H1 (cell line): ENCODE results near the gene MSH2. TPM values are rescaled to one million over a fixed set of nuclear protein-coding genes. Genes with fewer than 3 reads are reported as not detected.

Experiments used
- CTCF ChIA-PET: fragments of 300-600 bp; sonication (Branson Sonifier 250); formaldehyde crosslinking; loops from one replicate; lab custom pipeline; 2021; ENCODE audit not compliant: partially characterized antibody; lab: Charles Lee
- POLR2A ChIA-PET: fragments of 300-600 bp; sonication (Branson Sonifier 250); formaldehyde crosslinking; loops from one replicate; lab custom pipeline; 2021; ENCODE audit warnings: inconsistent platforms; ENCODE audit not compliant: partially characterized antibody; lab: Charles Lee
- DNase-seq, 2 experiments: peaks; one replicate each; pipeline versions ENCODE4 v3.0.0 to v3.0.0-alpha.2; 2010 to 2022; ENCODE audit warnings: low spot score in 2 of 2, low read depth in 1 of 2, mixed read lengths in 1 of 2
- FAIRE-seq: peaks from 2 replicates; lab custom pipeline; 2011; peaks lifted over from hg19 to GRCh38; lab: Jason Lieb, UNC
- H2AFZ ChIP-seq: 2 replicates; pipeline ENCODE4 v1.8.1; 2012; ENCODE audit warnings: low read length, inconsistent platforms
- H2AK5ac ChIP-seq: 2 replicates; pipeline ENCODE4 v1.6.1; 2013; ENCODE audit warnings: low read depth, low read length
- H2BK120ac ChIP-seq: replicated peaks from 2 replicates; pipeline ENCODE3; 2013; ENCODE audit warnings: low read depth, low read length, inconsistent platforms
- H2BK12ac ChIP-seq: 2 replicates; pipeline ENCODE4 v1.6.1; 2013; ENCODE audit warnings: low read depth, low read length
- H2BK15ac ChIP-seq: 2 replicates; pipeline ENCODE4 v1.6.1; 2013; ENCODE audit warnings: low read length
- H2BK20ac ChIP-seq: 2 replicates; pipeline ENCODE4 v1.6.1; 2013; ENCODE audit warnings: low read length
- H2BK5ac ChIP-seq: 2 replicates; pipeline ENCODE4 v1.6.1; 2013; ENCODE audit warnings: low read depth, low read length
- H3K14ac ChIP-seq: 2 replicates; pipeline ENCODE4 v1.6.1; 2013; ENCODE audit warnings: inconsistent platforms; ENCODE audit not compliant: insufficient read length
- H3K18ac ChIP-seq: 2 replicates; pipeline ENCODE4 v1.6.1; 2013; ENCODE audit warnings: low read length; ENCODE audit errors: extremely low read depth
- H3K23ac ChIP-seq: 2 replicates; pipeline ENCODE4 v1.6.1; 2013; ENCODE audit warnings: inconsistent platforms; ENCODE audit not compliant: insufficient read length
- H3K23me2 ChIP-seq: 2 replicates; pipeline ENCODE4 v1.6.1; 2013; ENCODE audit warnings: low read depth, low read length
- H3K27ac ChIP-seq: 2 replicates; pipeline ENCODE4 v1.6.1; 2011; ENCODE audit warnings: low read depth, low read length, inconsistent platforms
- H3K27me3 ChIP-seq, 4 experiments: replicated peaks in 1 of 4; 1 replicate in 1 of 4; 2 replicates in 3 of 4; pipeline versions ENCODE4 v1.6.1 to v1.8.1; 2011 to 2013; ENCODE audit warnings: low read length in 3 of 4, mild to moderate bottlenecking in 3 of 4, inconsistent platforms in 2 of 4, mixed read lengths in 2 of 4, moderate library complexity in 1 of 4; ENCODE audit not compliant: control insufficient read depth in 3 of 4, insufficient read depth in 3 of 4; ENCODE audit errors: extremely low read depth in 1 of 4
- H3K36me3 ChIP-seq, 4 experiments: 2 replicates each; pipeline versions ENCODE4 v1.6.1 to v1.8.1; 2011 to 2013; ENCODE audit warnings: mild to moderate bottlenecking in 4 of 4, low read length in 3 of 4, moderate library complexity in 2 of 4, control low read depth in 1 of 4, inconsistent platforms in 1 of 4; ENCODE audit not compliant: insufficient read depth in 4 of 4, control insufficient read depth in 2 of 4
- H3K4ac ChIP-seq: replicated peaks from 2 replicates; pipeline ENCODE3; 2013; ENCODE audit warnings: low read length, low read depth, mixed read lengths, inconsistent platforms; ENCODE audit not compliant: insufficient read length
- H3K4me1 ChIP-seq, 4 experiments: replicated peaks in 1 of 4; 1 replicate in 1 of 4; 2 replicates in 3 of 4; pipeline versions ENCODE4 v1.6.1 to v1.8.1; 2011 to 2013; ENCODE audit warnings: low read length in 3 of 4, inconsistent platforms in 2 of 4, mixed read lengths in 1 of 4; ENCODE audit not compliant: insufficient read depth in 4 of 4, control insufficient read depth in 3 of 4
- H3K4me2 ChIP-seq, 2 experiments: 2 replicates each; pipeline versions ENCODE4 v1.6.1 to v1.8.1; 2011 to 2013; ENCODE audit warnings: low read depth in 2 of 2, low read length in 2 of 2, control low read depth in 1 of 2, inconsistent platforms in 1 of 2, mild to moderate bottlenecking in 1 of 2; ENCODE audit not compliant: insufficient read depth in 1 of 2
- H3K4me3 ChIP-seq, 4 experiments: fragments of 200-600, 300-600 bp in 1 of 4; sonication (generic), shearing (Covaris generic), sonication (Bioruptor Twin) in 1 of 4; 2 replicates each; pipeline versions ENCODE4 v1.5.1 to v1.8.1; 2011 to 2016; ENCODE audit warnings: low read length in 4 of 4, low read depth in 3 of 4, control low read depth in 2 of 4, inconsistent platforms in 2 of 4, mild to moderate bottlenecking in 2 of 4, mixed read lengths in 1 of 4, moderate library complexity in 1 of 4; ENCODE audit not compliant: insufficient read depth in 2 of 4; ENCODE audit errors: extremely low read depth in 1 of 4
- H3K56ac ChIP-seq: replicated peaks from 2 replicates; pipeline ENCODE3; 2013; ENCODE audit warnings: low read depth, mild to moderate bottlenecking, mixed read lengths, low read length, inconsistent platforms; ENCODE audit not compliant: insufficient read length
- H3K79me1 ChIP-seq: 2 replicates; pipeline ENCODE4 v1.6.1; 2013; ENCODE audit warnings: low read depth, low read length, control low read depth
- H3K79me2 ChIP-seq, 2 experiments: 2 replicates each; pipeline versions ENCODE4 v1.6.1 to v1.8.1; 2012 to 2013; ENCODE audit warnings: low read length in 2 of 2, mild to moderate bottlenecking in 2 of 2, inconsistent platforms in 1 of 2; ENCODE audit not compliant: insufficient read depth in 2 of 2, control insufficient read depth in 1 of 2
- H3K9ac ChIP-seq, 4 experiments: replicated peaks in 1 of 4; 1 replicate in 1 of 4; 2 replicates in 3 of 4; pipeline versions ENCODE4 v1.6.1 to v1.8.1; 2011 to 2013; ENCODE audit warnings: low read depth in 3 of 4, low read length in 3 of 4, control low read depth in 2 of 4, mild to moderate bottlenecking in 2 of 4, moderate library complexity in 2 of 4, inconsistent platforms in 1 of 4; ENCODE audit errors: extremely low read depth in 1 of 4
- H3K9me3 ChIP-seq, 2 experiments: 2 replicates each; pipeline versions ENCODE4 v1.6.1 to v1.8.1; 2012 to 2013; ENCODE audit warnings: mild to moderate bottlenecking in 2 of 2, moderate library complexity in 2 of 2, control low read depth in 1 of 2, inconsistent platforms in 1 of 2, low read depth in 1 of 2, low read length in 1 of 2, mixed read lengths in 1 of 2; ENCODE audit not compliant: insufficient read depth in 2 of 2
- H4K20me1 ChIP-seq, 2 experiments: replicated peaks in 1 of 2; 2 replicates each; pipeline versions ENCODE3 to v1.8.1; 2011 to 2013; ENCODE audit warnings: inconsistent platforms in 2 of 2, low read length in 2 of 2, mild to moderate bottlenecking in 1 of 2; ENCODE audit not compliant: insufficient read depth in 2 of 2, control insufficient read depth in 1 of 2
- H4K5ac ChIP-seq: 2 replicates; pipeline ENCODE4 v1.6.1; 2013; ENCODE audit warnings: low read length, low read depth, mixed read lengths, inconsistent platforms; ENCODE audit not compliant: insufficient read length
- H4K8ac ChIP-seq: 2 replicates; pipeline ENCODE4 v1.8.0; 2013; ENCODE audit warnings: mild to moderate bottlenecking, moderate library complexity, low read length, inconsistent platforms; ENCODE audit not compliant: insufficient read depth; ENCODE audit errors: extremely low read depth
- H4K91ac ChIP-seq: replicated peaks from 2 replicates; pipeline ENCODE3; 2013; ENCODE audit warnings: low read length, mixed read lengths, inconsistent platforms; ENCODE audit not compliant: insufficient read length
- ASH2L ChIP-seq: fragments of 200-600, 300-600 bp; sonication (generic); IDR thresholded peaks from one replicate; pipeline ENCODE4 v1.7.1; 2017; ENCODE audit warnings: low read length
- CREB1 ChIP-seq: IDR thresholded peaks from 2 replicates; pipeline ENCODE4 v1.6.1; 2012; ENCODE audit warnings: inconsistent platforms
- EZH2 ChIP-seq: fragments of 200-600 bp; sonication (generic); IDR thresholded peaks from 2 replicates; pipeline ENCODE4 v1.7.1; 2012; ENCODE audit warnings: low read depth, mild to moderate bottlenecking, moderate library complexity, low read length, inconsistent platforms; ENCODE audit not compliant: severe bottlenecking
- RAD21 ChIP-seq, 2 experiments: IDR thresholded peaks in 1 of 2; conservative IDR thresholded peaks in 1 of 2; 2 replicates each; pipeline ENCODE4 v1.6.1; 2011; ENCODE audit warnings: low read depth in 2 of 2, low read length in 2 of 2, improper control_type of control experiment in 1 of 2, inconsistent platforms in 1 of 2, mild to moderate bottlenecking in 1 of 2, moderate library complexity in 1 of 2
- ZNF274 ChIP-seq: IDR thresholded peaks from 2 replicates; pipeline ENCODE4 v1.7.0; 2012; ENCODE audit warnings: low read length, borderline replicate concordance; ENCODE audit errors: extremely low read depth
- WGBS, 2 experiments: shearing (Covaris generic) in 1 of 2; methylation state at CpG; one replicate each; pipeline versions ENCODE4 v1.1.6 to v1.1.7; 2013 to 2015; ENCODE audit warnings: low lambda C conversion rate in 2 of 2, mixed read lengths in 2 of 2, inconsistent platforms in 1 of 2, low coverage in 1 of 2, missing lambda C conversion rate in 1 of 2; ENCODE audit not compliant: insufficient replicate concordance in 2 of 2, insufficient coverage in 1 of 2, insufficient read length in 1 of 2; ENCODE audit errors: extremely low coverage in 1 of 2, missing lambda C conversion rate in 1 of 2; 5-methylcytosine and 5-hydroxymethylcytosine counted together
- polyA plus RNA-seq, 7 experiments: library from polyadenylated mRNA; depleted of rRNA in 3 of 7; stranded (reverse) in 5 of 7; unstranded in 2 of 7; fragments of >200 nt in 5 of 7; fragments of 200-250 nt in 2 of 7; gene quantifications; 1 replicate in 5 of 7; 2 replicates in 1 of 7; 4 replicates in 1 of 7; pipeline versions ENCODE4 v1.2.1 to v1.2.3, GENCODE V29; 2011 to 2013; ENCODE audit warnings: missing spikeins in 2 of 7, mixed read lengths in 2 of 7
- total RNA-seq: library from RNA; stranded (reverse); fragmentation: NEBNext Ultra II Directional; extraction: Animal tissue kit (Norgen Biotek cat#: 25700); gene quantifications from 2 replicates; pipeline ENCODE4 v1.2.1, GENCODE V29; 2021

MSH2 gene
- total and polyA plus RNA-seq, 2 of the 8 experiments (the other 6 are each of a cell fraction or from before 2014, with no cell fraction given): 64.1 to 228 TPM

DNA sequence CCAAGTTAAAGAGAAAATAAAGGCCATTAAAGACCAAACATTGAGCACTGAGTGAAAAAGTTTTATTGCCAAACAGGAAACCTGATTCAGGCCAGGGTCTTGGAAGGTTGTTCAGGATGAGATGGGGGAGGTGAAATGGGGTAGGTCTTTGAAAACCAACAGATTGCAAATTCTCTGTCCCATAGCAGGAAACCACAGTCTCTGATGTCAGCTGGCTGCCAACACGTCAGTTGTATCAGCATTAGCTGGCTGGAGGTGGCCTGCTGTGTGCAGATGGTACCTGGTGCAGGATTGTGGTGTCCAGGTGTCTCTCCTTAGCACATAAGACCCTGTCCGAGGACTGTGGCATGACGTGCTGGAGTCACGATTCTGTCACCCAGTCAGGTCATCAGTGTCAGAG lies 106.3 kb downstream of the MSH2 start:
- H2AFZ ChIP-seq: no peak overlapping the region
- H3K14ac ChIP-seq: no peak overlapping the region
- H3K4me3 ChIP-seq: no peak overlapping the region
- no peak overlapping the region for H4K91ac ChIP-seq
- H3K23ac ChIP-seq: no peak overlapping the region
- no peak overlapping the region; a peak in 1 of 7 replicates for H3K9ac ChIP-seq
- no peaks in the 10 kb centered on the region for H3K23me2 ChIP-seq
- H3K56ac ChIP-seq: no peak overlapping the region
- no peak overlapping the region for H4K8ac ChIP-seq
- H3K4ac ChIP-seq: no peak overlapping the region
- TF ChIP-seq CREB1 (no peak), ZNF274 (no peak), ASH2L (no peak), RAD21 (IDR thresholded peaks at IDR 0.05 in 1 of 2, conservative IDR thresholded peaks at IDR 0.05 in 1 of 2; ENCODE audit: low read depth in 2 of 2, low read length in 2 of 2) (no peak), EZH2 (no peak)
- H3K79me2 ChIP-seq: no peaks in the 10 kb centered on the region
- H2BK120ac ChIP-seq: no peak overlapping the region
- H2BK12ac ChIP-seq: no peak overlapping the region
- peaks cover 14% of the 10 kb centered on the region in 2 experiments for H3K9me3 ChIP-seq
- no peak overlapping the region for H3K27ac ChIP-seq
- no peaks in the 10 kb centered on the region for H3K27me3 ChIP-seq
- 87% methylated on average over 4 of the region's 4 CpGs; no CpG with 5 or more reads in 1 of the 2 experiments for WGBS, 2 experiments
- H2BK5ac ChIP-seq: no peak overlapping the region
- FAIRE-seq (no peak), DNase-seq (no peak)
- H3K4me1 ChIP-seq: peaks cover 0 to 4% (median 1%) of the 10 kb centered on the region in 4 experiments; a peak in 2 of 7 replicates
- H2BK15ac ChIP-seq: no peak overlapping the region
- POLR2A ChIA-PET: interaction anchor here (1.4 kb wide), 1 partner anchor 20 kb away, joined by 4 read pairs; no protein-coding TSS in a partner anchor
- CTCF ChIA-PET: interaction anchor here (1.1 to 1.5 kb wide), 3 partner anchors 17 to 146 kb away, joined by 3 to 5 read pairs (median 5); no protein-coding TSS in a partner anchor
- H4K20me1 ChIP-seq: no peaks in the 10 kb centered on the region
- H4K5ac ChIP-seq: no peak overlapping the region
- no peaks in the 10 kb centered on the region for H3K79me1 ChIP-seq
- no peak overlapping the region for H2AK5ac ChIP-seq
- no peak overlapping the region for H2BK20ac ChIP-seq
- no peak overlapping the region for H3K4me2 ChIP-seq
- no peak overlapping the region for H3K18ac ChIP-seq
- no peaks in the 10 kb centered on the region; a peak in 1 of 8 replicates for H3K36me3 ChIP-seq
